Esophagus squamous epithelium (tissue), 5 donors: ENCODE measurements around the gene CDC42EP1. TPM values are rescaled to one million over a fixed set of nuclear protein-coding genes. Genes with fewer than 3 reads are reported as not detected.
"Not testable (repeated sequence)": the region's sequence is repeated elsewhere in the genome, so short reads cannot be mapped to it uniquely, and the experiment has no call there.

Experiments
- DNase-seq: peaks from one replicate; lab custom pipeline; 2025; lab: John Stamatoyannopoulos, UW
- H3K27ac ChIP-seq, 4 donors: fragments of 200-600 bp; sonication (generic); one replicate each; pipeline ENCODE4 v1.5.1; 2016 to 2019; ENCODE audit warnings: mild to moderate bottlenecking in 1 of 4
- H3K27me3 ChIP-seq, 4 donors: fragments of 200-600 bp; sonication (generic); 1 replicate in 3 of 4; 2 replicates in 1 of 4; pipeline versions ENCODE4 v1.5.1 to v1.6.0; 2017 to 2021; ENCODE audit warnings: antibody characterized with exemption in 1 of 4
- H3K36me3 ChIP-seq, 3 donors: fragments of 200-600 bp; sonication (generic); one replicate each; pipeline ENCODE4 v1.5.1; 2016 to 2019
- H3K4me1 ChIP-seq, 3 donors: fragments of 200-600 bp; sonication (generic); one replicate each; pipeline ENCODE4 v1.5.1; 2017 to 2019
- H3K4me3 ChIP-seq, 4 donors: fragments of 200-600 bp; sonication (generic); 1 replicate in 3 of 4; 2 replicates in 1 of 4; pipeline ENCODE4 v1.5.1; 2016 to 2019; ENCODE audit warnings: mild to moderate bottlenecking in 2 of 4, moderate library complexity in 1 of 4
- H3K9me3 ChIP-seq, 3 donors: fragments of 200-600 bp; sonication (generic); one replicate each; pipeline ENCODE4 v1.5.1; 2016 to 2019
- POLR2A ChIP-seq, 4 donors: fragments of 450-650 bp; IDR thresholded peaks; one replicate each; pipeline ENCODE4 v1.6.1; 2017; ENCODE audit warnings: antibody characterized with exemption in 4 of 4, mild to moderate bottlenecking in 4 of 4, moderate library complexity in 3 of 4
- WGBS, 2 donors: methylation state at CpG; one replicate each; pipeline ENCODE4 v1.1.5; 2018; 5-methylcytosine and 5-hydroxymethylcytosine counted together
- intact Hi-C: fragments of 100-400 bp; cut with DNase I; formaldehyde crosslinking; loops from one replicate; pipeline ENCODE4 v1.15.0; 2022
- total RNA-seq, 4 donors: library from RNA; depleted of rRNA; stranded (reverse); fragments of >200 nt; gene quantifications; one replicate each; pipeline ENCODE4 v1.1.0, GENCODE V29; 2016
- TF ChIP-seq, protein P1 (sequence below), 6 experiments: fragments of 450-650 bp in 4 of 6; fragments of 200-600 bp in 2 of 6; sonication (generic) in 2 of 6; IDR thresholded peaks; one replicate each; pipeline ENCODE4 v1.5.1; 2016 to 2019; ENCODE audit warnings: antibody characterized with exemption in 6 of 6, mild to moderate bottlenecking in 4 of 6, moderate library complexity in 4 of 6
- donor health status: DM: yes; HTN: yes; CAD: no.

Gene CDC42EP1
- total RNA-seq, 4 donors from 2014 or later: 40.6 to 89.4 (median 53.8) TPM

DNA sequence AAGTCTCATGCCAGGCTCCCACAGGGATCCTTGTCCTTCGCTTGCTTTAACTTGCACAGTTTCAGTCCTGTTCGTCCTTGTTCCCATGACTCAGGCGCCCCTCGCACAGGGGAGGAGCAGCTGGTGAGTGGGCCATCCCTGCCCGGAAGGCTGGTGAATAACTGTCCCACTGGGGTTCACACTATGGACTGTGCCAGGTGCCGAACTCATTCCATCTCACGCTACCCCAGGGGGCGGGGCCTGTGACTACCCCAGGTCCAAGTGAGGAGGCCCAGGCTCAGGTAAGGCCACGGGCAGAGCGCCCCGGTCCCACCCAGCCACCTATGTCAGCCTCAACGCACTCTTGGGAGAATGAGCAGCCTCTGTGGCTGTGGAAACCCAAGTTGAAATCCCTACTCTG, 33.9 kb upstream of the CDC42EP1 start:
- TF ChIP-seq, protein P1, sequence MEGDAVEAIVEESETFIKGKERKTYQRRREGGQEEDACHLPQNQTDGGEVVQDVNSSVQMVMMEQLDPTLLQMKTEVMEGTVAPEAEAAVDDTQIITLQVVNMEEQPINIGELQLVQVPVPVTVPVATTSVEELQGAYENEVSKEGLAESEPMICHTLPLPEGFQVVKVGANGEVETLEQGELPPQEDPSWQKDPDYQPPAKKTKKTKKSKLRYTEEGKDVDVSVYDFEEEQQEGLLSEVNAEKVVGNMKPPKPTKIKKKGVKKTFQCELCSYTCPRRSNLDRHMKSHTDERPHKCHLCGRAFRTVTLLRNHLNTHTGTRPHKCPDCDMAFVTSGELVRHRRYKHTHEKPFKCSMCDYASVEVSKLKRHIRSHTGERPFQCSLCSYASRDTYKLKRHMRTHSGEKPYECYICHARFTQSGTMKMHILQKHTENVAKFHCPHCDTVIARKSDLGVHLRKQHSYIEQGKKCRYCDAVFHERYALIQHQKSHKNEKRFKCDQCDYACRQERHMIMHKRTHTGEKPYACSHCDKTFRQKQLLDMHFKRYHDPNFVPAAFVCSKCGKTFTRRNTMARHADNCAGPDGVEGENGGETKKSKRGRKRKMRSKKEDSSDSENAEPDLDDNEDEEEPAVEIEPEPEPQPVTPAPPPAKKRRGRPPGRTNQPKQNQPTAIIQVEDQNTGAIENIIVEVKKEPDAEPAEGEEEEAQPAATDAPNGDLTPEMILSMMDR (IDR thresholded peaks at IDR 0.05): no peak
- no peak for TF ChIP-seq POLR2A (IDR thresholded peaks at IDR 0.05)
- no peak for DNase-seq

DNA sequence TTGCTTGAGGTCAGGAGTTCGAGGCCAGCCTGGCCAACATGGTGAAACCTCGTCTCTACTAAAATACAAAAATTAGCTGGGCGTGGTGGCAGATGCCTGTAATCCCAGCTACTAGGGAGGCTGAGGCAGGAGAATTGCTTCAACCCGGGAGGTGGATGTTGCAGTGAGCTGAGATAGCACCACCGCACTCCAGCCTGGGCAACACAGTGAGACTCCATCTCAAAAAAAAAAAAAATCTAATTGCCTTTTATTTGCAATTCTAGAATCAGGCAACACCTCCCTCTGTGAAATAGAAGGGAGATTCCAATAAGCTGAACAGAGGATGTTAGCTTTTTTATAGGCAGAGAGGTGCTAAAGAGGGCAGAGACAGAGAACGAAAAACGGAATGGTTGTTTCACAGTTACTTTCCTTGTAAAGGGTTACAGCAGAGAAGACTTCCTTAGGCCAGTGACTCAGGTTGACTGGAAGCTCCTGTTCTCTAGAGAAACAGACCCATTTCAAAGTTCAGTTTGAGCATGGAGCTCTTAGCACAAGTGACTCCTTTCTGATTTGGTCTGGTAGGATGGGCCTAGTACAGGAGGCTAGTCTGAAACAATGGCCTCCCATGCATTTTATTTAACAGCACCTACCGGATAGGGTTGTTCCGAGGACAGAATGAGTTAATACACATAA, 33.1 kb upstream of the CDC42EP1 start:
- intact Hi-C loops, H3K9me3 ChIP-seq, H3K4me3 ChIP-seq, H3K36me3 ChIP-seq, DNase-seq: not testable (repeated sequence)
- Histone ChIP-seq H3K27ac (peak overlapping the region in 2 of 4 donors; percentile 44 to 68), H3K4me1 (peaks cover 0 to 33% (median 16%) of the 10 kb centered on the region in 3 donors), H3K27me3 (peaks cover 0 to 33% (median 0%) of the 10 kb centered on the region in 4 donors)
- WGBS, 2 donors: 70 to 82% methylated on average over 6 to 9 of the region's 9 CpGs

More for the DNA sequence above, 33.9 kb upstream of the CDC42EP1 start:
- Histone ChIP-seq H3K27ac (peak overlapping the region; percentile 13 to 68 (median 40)), H3K9me3 (no peaks in the 10 kb centered on the region), H3K27me3 (peaks cover 0 to 41% (median 0%) of the 10 kb centered on the region in 4 donors), H3K4me3 (no peak overlapping the region), H3K4me1 (peaks cover 0 to 33% (median 16%) of the 10 kb centered on the region in 3 donors), H3K36me3 (no peaks in the 10 kb centered on the region)
- intact Hi-C loops: no loop called here
- 20 to 63% methylated on average over 1 to 4 of the region's 12 CpGs for WGBS, 2 donors

DNA sequence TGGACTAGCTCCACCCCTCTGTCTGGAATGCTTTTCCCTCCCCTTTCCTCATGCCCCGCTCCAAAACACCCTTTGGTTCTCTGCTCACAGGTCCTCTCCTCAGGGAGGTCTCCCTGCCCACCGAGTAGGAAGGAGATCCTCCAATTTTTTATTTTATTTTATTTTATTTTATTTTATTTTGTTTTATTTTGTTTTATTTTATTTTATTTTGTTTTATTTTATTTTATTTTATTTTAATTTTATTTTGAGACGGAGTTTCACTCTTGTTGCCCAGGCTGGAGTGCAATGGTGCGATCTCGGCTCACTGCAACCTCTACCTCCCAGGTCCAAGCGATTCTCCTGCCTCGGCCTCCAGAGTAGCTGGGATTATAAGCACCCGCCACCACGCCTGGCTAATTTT, 32.3 kb upstream of the CDC42EP1 start:
- DNase-seq, H3K4me3 ChIP-seq, intact Hi-C loops, H3K9me3 ChIP-seq, H3K36me3 ChIP-seq, H3K27ac ChIP-seq: not testable (repeated sequence)
- H3K27me3 ChIP-seq: peaks cover 0 to 26% (median 0%) of the 10 kb centered on the region in 4 donors
- 81 to 90% methylated on average over 8 to 9 of the region's 9 CpGs for WGBS, 2 donors
- peaks cover 0 to 33% (median 16%) of the 10 kb centered on the region in 3 donors for H3K4me1 ChIP-seq

DNA sequence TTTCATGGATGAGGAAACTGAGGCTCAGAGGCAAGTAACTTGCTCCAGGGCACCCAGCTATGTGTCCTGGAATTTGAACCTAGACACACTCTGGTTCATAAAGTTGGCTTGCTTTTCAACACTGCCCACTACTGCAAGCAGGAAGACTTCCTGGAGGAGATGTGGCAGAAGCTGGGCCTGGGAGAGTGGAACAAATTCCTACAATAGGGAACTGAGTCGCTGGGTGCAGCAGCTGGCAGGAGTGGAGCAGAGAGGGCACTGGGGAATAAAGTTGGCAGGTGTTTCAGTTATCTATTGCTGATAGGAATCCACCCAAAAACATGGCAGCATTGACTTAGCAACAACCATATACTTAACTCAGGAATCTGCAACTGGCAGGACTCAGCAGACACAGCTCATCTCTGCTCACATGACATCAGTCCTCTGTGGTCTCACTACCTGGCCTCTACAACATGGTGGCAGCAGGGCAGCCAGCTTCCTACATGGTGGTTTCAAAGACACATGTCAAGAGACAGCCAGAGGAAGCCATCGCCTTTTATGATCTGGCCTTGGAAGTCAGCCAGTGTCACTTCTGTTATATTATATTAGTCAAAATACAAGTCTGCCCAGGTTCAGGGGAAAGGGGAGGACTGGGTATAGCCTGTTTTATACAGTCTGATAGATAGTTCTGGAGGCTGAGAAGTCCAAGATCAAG, 30.5 kb upstream of the CDC42EP1 start:
- TF ChIP-seq, protein P1 (IDR thresholded peaks at IDR 0.05): no peak
- TF ChIP-seq POLR2A (IDR thresholded peaks at IDR 0.05): no peak
- Histone ChIP-seq H3K9me3 (no peaks in the 10 kb centered on the region), H3K27me3 (peaks cover 0 to 7% (median 0%) of the 10 kb centered on the region in 4 donors), H3K27ac (no peak overlapping the region), H3K4me3 (no peak overlapping the region), H3K4me1 (peaks cover 0 to 34% (median 16%) of the 10 kb centered on the region in 3 donors), H3K36me3 (no peaks in the 10 kb centered on the region)
- no peak for DNase-seq
- WGBS, 2 donors: 40 to 62% methylated on average over 2 of the region's 2 CpGs
- intact Hi-C loops: no loop called here

DNA sequence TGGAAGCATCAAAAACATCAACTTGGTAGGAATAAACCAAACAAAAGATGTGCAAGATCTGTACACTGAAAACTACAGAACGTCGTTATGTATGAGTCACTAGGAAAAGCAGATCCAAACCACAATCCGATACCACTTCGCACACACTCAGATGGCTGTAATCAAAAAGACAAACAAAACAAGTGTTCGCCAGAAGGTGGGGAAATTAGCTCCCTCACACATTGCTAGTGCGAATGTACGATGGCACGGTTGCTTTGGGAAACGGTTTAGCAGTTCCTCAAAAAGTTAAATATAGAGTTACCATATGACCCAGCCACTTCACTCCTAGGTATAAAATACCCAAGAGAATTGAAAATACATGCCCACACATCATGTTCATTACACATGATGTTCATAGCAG, 26.3 kb upstream of the CDC42EP1 start:
- DNase-seq: no peak
- intact Hi-C loops: no loop called here
- H3K9me3 ChIP-seq: no peaks in the 10 kb centered on the region
- no peaks in the 10 kb centered on the region for H3K36me3 ChIP-seq
- 12 to 13% methylated on average over 9 of the region's 9 CpGs for WGBS, 2 donors
- H3K27me3 ChIP-seq: no peaks in the 10 kb centered on the region
- no peak overlapping the region for H3K4me3 ChIP-seq
- H3K27ac ChIP-seq: no peak overlapping the region
- TF ChIP-seq, protein P1 (IDR thresholded peaks at IDR 0.05): no peak
- no peak for TF ChIP-seq POLR2A (IDR thresholded peaks at IDR 0.05)
- peaks cover 0 to 17% (median 2%) of the 10 kb centered on the region in 3 donors for H3K4me1 ChIP-seq

DNA sequence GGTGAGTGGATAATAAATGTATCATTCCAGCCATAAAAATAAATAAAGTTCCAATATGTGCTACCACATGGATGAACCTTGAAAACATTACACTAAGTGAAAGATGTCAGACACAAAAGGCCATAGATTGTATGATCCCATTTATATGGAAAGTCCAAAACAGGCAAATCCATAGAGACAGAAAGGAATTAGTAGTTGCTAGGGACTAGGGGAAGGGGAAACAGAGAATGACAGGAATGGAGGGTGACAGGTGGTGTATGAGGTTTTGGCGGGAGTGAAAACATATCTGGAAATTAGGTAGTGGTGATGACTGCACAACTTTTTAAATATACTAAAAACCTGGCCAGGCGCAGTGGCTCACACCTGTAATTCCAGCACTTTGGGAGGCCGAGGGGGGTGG, 25.8 kb upstream of the CDC42EP1 start:
- H3K9me3 ChIP-seq: no peaks in the 10 kb centered on the region
- intact Hi-C loops: no loop called here
- H3K4me3 ChIP-seq: no peak overlapping the region
- no peaks in the 10 kb centered on the region for H3K36me3 ChIP-seq
- WGBS, 2 donors: 88 to 90% methylated on average over 3 of the region's 3 CpGs
- no peak for DNase-seq
- no peaks in the 10 kb centered on the region for H3K27me3 ChIP-seq
- TF ChIP-seq, protein P1 (IDR thresholded peaks at IDR 0.05): no peak
- TF ChIP-seq POLR2A (IDR thresholded peaks at IDR 0.05): no peak
- no peak overlapping the region for H3K27ac ChIP-seq
- H3K4me1 ChIP-seq: peaks cover 0 to 21% (median 4%) of the 10 kb centered on the region in 3 donors
